ENCODE measurements around the gene DPF3. TPM values are rescaled to one million over a fixed set of nuclear protein-coding genes. Genes with fewer than 3 reads are reported as not detected.
A peak's percentile ranks its signal among the peaks of the same experiment; 100 is the strongest.

The DPF3 gene
- total and polyA plus RNA-seq, 12 donors, result 0.91 to 6.0 (median 2.9) TPM

DNA sequence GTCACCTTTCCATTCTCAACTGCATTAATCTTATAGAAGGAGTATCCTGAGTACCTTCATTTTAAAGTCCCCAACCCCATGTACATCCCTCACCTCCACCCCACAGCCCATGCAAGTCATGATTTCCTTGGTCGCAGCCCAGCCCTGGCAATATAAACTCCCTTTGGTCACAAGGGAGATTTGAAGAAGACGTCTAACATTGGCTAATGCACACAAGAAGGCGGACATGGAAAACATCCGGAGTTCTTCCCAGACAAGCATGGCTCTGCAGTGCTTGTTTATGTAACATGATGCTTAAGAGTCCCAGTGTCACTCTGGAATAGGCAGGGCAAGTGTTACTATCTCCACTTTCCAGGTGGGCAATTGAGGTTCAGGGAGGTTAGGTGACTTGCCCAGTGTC lies 277.6 kb downstream of the DPF3 start:
- intact Hi-C loops (cut with DNase I), result no loop called here
- Histone ChIP-seq H3K4me1 (replicated peaks in 1 of 2) (peaks cover 8 to 16% of the 10 kb centered on the region in 2 donors), H3K27ac (no peak overlapping the region), H3K36me3 (replicated peaks in 1 of 2) (no peaks in the 10 kb centered on the region), H3K9me3 (replicated peaks in 1 of 3) (no peaks in the 10 kb centered on the region), H3K27me3 (no peaks in the 10 kb centered on the region), H3K4me3 (no peak overlapping the region)
- WGBS, 4 donors, result 65 to 89% (median 69%) methylated on average over 4 of the region's 4 CpGs
- TF ChIP-seq, protein P1, sequence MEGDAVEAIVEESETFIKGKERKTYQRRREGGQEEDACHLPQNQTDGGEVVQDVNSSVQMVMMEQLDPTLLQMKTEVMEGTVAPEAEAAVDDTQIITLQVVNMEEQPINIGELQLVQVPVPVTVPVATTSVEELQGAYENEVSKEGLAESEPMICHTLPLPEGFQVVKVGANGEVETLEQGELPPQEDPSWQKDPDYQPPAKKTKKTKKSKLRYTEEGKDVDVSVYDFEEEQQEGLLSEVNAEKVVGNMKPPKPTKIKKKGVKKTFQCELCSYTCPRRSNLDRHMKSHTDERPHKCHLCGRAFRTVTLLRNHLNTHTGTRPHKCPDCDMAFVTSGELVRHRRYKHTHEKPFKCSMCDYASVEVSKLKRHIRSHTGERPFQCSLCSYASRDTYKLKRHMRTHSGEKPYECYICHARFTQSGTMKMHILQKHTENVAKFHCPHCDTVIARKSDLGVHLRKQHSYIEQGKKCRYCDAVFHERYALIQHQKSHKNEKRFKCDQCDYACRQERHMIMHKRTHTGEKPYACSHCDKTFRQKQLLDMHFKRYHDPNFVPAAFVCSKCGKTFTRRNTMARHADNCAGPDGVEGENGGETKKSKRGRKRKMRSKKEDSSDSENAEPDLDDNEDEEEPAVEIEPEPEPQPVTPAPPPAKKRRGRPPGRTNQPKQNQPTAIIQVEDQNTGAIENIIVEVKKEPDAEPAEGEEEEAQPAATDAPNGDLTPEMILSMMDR (IDR thresholded peaks at IDR 0.05), result no peak
- TF ChIP-seq POLR2A (IDR thresholded peaks at IDR 0.05), result no peak
- DNase-seq, result peak in 1 of 7 donors; percentile 2

DNA sequence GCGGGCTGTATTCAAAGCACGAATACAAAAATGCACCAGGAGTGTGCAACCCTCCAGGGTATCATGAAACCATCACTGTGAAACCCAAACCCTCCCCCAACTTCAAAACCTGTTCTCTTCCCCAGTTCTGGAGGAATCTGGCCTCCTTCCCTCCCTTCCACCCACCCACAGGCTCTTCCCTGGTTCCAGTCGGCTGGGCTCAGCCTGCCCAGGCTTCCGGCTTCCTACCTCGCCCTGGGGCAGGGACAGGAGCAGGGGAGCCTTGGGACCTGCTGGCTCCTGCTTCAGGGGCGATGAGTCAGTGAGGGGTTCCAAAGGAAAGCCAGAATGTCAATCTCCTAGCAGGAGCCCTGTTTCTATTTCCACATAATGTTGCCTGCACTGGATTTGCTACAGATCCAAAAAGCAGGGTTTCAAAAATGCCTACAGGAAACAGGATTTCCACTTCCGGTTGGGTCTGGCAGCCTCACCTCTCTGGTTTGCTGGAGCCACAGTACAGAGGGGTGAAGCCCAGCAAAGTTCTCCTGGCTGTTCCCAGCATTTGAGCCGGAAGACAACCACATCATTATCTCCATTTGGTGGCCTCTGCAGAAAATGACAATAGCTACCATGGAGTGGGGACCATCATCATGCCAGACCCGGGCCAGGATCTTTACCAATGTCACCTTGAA lies 278.3 kb downstream of the DPF3 start:
- 60 to 63% (median 60%) methylated on average over 9 of the region's 9 CpGs for WGBS, 4 donors
- Histone ChIP-seq H3K36me3 (replicated peaks in 1 of 2) (no peaks in the 10 kb centered on the region), H3K9me3 (replicated peaks in 1 of 3) (no peaks in the 10 kb centered on the region), H3K4me1 (replicated peaks in 1 of 2) (peaks cover 8 to 16% of the 10 kb centered on the region in 2 donors), H3K27me3 (no peaks in the 10 kb centered on the region), H3K27ac (peak overlapping the region in 2 of 5 donors; percentile 0 to 65), H3K4me3 (no peak overlapping the region)
- intact Hi-C loops (cut with DNase I), result no loop called here
- TF ChIP-seq POLR2A (IDR thresholded peaks at IDR 0.05), result no peak
- TF ChIP-seq, protein P1 (IDR thresholded peaks at IDR 0.05), result no peak
- DNase-seq, result peak in 5 of 7 donors; percentile 23 to 57 (median 40)

- H3K27me3 ChIP-seq, result no peaks in the 10 kb centered on the region
- H3K27ac ChIP-seq, result peak overlapping the region in 1 of 5 donors; percentile 65
- no peak for DNase-seq
- intact Hi-C loops (cut with DNase I), result no loop called here
- peaks cover 8 to 16% of the 10 kb centered on the region in 2 donors for H3K4me1 ChIP-seq (replicated peaks in 1 of 2)
- 86 to 93% (median 91%) methylated on average over 7 to 11 of the region's 11 CpGs for WGBS, 4 donors
- no peaks in the 10 kb centered on the region for H3K9me3 ChIP-seq (replicated peaks in 1 of 3)
- no peaks in the 10 kb centered on the region for H3K36me3 ChIP-seq (replicated peaks in 1 of 2)
- H3K4me3 ChIP-seq, result no peak overlapping the region
- TF ChIP-seq POLR2A (IDR thresholded peaks at IDR 0.05), result no peak
- TF ChIP-seq, protein P1 (IDR thresholded peaks at IDR 0.05), result no peak
Measured at GRCh38 chr14:72614891-72615415, 278.9 kb downstream of the DPF3 start.

DNA sequence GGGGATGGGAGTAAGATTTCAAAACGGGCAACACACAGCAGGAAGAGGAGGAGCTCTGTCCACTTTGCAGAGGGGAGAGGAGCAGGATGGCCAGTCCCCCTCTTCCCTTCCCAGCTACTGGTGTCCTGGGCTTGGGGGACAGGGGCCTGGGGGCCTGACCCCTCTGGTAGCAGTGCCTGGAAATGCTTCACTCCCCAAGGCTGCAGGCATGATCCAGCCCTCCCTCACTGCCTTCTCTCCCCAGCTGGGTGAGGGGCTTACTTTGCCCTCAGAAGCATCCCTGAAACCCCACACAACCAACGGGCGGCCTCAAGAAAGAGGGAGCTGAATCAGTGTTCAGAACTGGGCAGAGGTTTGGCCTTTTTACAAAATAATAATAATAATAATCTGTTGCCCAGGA lies 279.5 kb downstream of the DPF3 start:
- H3K4me3 ChIP-seq, result no peak overlapping the region
- 84 to 98% (median 89%) methylated on average over 3 of the region's 3 CpGs for WGBS, 4 donors
- H3K36me3 ChIP-seq (replicated peaks in 1 of 2), result no peaks in the 10 kb centered on the region
- peaks cover 8 to 16% of the 10 kb centered on the region in 2 donors for H3K4me1 ChIP-seq (replicated peaks in 1 of 2)
- no peaks in the 10 kb centered on the region for H3K27me3 ChIP-seq
- H3K9me3 ChIP-seq (replicated peaks in 1 of 3), result no peaks in the 10 kb centered on the region
- TF ChIP-seq, protein P1 (IDR thresholded peaks at IDR 0.05), result no peak
- no peak for TF ChIP-seq POLR2A (IDR thresholded peaks at IDR 0.05)
- no peak overlapping the region for H3K27ac ChIP-seq
- intact Hi-C loops (cut with DNase I), result no loop called here
- DNase-seq, result no peak

Measured in adrenal gland (tissue), 12 donors.